IPS-20b (cell line): ENCODE measurements around the gene JARID2.

Source experiments
- H3K27ac ChIP-seq: one replicate; pipeline ENCODE4 v1.5.1; 2013; ENCODE audit warnings: low read length
- H3K27me3 ChIP-seq: 2 replicates; pipeline ENCODE4 v1.6.1; 2013; ENCODE audit warnings: mild to moderate bottlenecking, low read length, inconsistent platforms; ENCODE audit not compliant: insufficient read depth
- H3K36me3 ChIP-seq: 2 replicates; pipeline ENCODE4 v1.6.1; 2013; ENCODE audit warnings: low read depth, mild to moderate bottlenecking, inconsistent platforms, low read length, moderate library complexity; ENCODE audit not compliant: insufficient read depth
- H3K4me1 ChIP-seq: 2 replicates; pipeline ENCODE4 v1.6.1; 2013; ENCODE audit warnings: mild to moderate bottlenecking, control low read depth, inconsistent platforms, low read length, moderate library complexity; ENCODE audit not compliant: insufficient read depth
- H3K4me3 ChIP-seq: 2 replicates; pipeline ENCODE4 v1.5.1; 2013; ENCODE audit warnings: mild to moderate bottlenecking, low read length, inconsistent platforms
- H3K9ac ChIP-seq: 2 replicates; pipeline ENCODE4 v1.6.1; 2013; ENCODE audit warnings: low read depth, mild to moderate bottlenecking, inconsistent platforms, low read length, moderate library complexity
- H3K9me3 ChIP-seq: 2 replicates; pipeline ENCODE4 v1.6.1; 2013; ENCODE audit warnings: mild to moderate bottlenecking, low read depth, low read length, inconsistent platforms; ENCODE audit not compliant: insufficient read depth

The JARID2 gene

GRCh38 chr6:15257357-15258132, 11.7 kb downstream of the JARID2 start:
- Histone ChIP-seq H3K9ac (no peak overlapping the region), H3K36me3 (peaks cover 39% of the 10 kb centered on the region), H3K27me3 (no peaks in the 10 kb centered on the region), H3K27ac (no peak overlapping the region), H3K4me3 (no peak overlapping the region; the same call in 1 of the 2 replicates), H3K9me3 (no peaks in the 10 kb centered on the region), H3K4me1 (peaks cover 80% of the 10 kb centered on the region)

GRCh38 chr6:15259766-15260098, 13.9 kb downstream of the JARID2 start:
- Histone ChIP-seq H3K36me3 (peaks cover 25% of the 10 kb centered on the region), H3K4me1 (peaks cover 74% of the 10 kb centered on the region), H3K9me3 (no peaks in the 10 kb centered on the region), H3K4me3 (no peak overlapping the region), H3K9ac (no peak overlapping the region), H3K27me3 (no peaks in the 10 kb centered on the region), H3K27ac (no peak overlapping the region)

- H3K9ac ChIP-seq: no peak overlapping the region
- no peak overlapping the region for H3K27ac ChIP-seq
- H3K4me3 ChIP-seq: no peak overlapping the region
- peaks cover 73% of the 10 kb centered on the region for H3K4me1 ChIP-seq
- H3K9me3 ChIP-seq: no peaks in the 10 kb centered on the region
- H3K36me3 ChIP-seq: peaks cover 21% of the 10 kb centered on the region
- no peaks in the 10 kb centered on the region for H3K27me3 ChIP-seq
Measured at GRCh38 chr6:15260099-15260821, 14.4 kb downstream of the JARID2 start.

- Histone ChIP-seq H3K9me3 (no peaks in the 10 kb centered on the region), H3K4me1 (peaks cover 74% of the 10 kb centered on the region), H3K4me3 (peak overlapping the region; percentile 55), H3K27ac (no peak overlapping the region), H3K36me3 (0 out of 2 replicates have a peak, but pooled peaks cover 4% of the 10 kb centered on the region), H3K9ac (peak overlapping the region; percentile 12; the same call in 1 of the 2 replicates), H3K27me3 (no peaks in the 10 kb centered on the region)
Measured at GRCh38 chr6:15263780-15264374, 18.0 kb downstream of the JARID2 start.

- H3K4me3 ChIP-seq: peak overlapping the region; percentile 55
Measured at GRCh38 chr6:15264412-15264811, 18.5 kb downstream of the JARID2 start.

GRCh38 chr6:15264902-15265761, 19.3 kb downstream of the JARID2 start:
- Histone ChIP-seq H3K27ac (peak overlapping the region; percentile 8), H3K9ac (peak overlapping the region; percentile 17; the same call in 1 of the 2 replicates), H3K36me3 (0 out of 2 replicates have a peak, but pooled peaks cover 8% of the 10 kb centered on the region), H3K9me3 (no peaks in the 10 kb centered on the region), H3K4me3 (peak overlapping the region; percentile 55; the same call in 1 of the 2 replicates), H3K4me1 (peaks cover 75% of the 10 kb centered on the region), H3K27me3 (no peaks in the 10 kb centered on the region)

More at GRCh38 chr6:15264412-15264811, 18.5 kb downstream of the JARID2 start:
- Histone ChIP-seq H3K27me3 (no peaks in the 10 kb centered on the region), H3K27ac (no peak overlapping the region), H3K4me1 (peaks cover 74% of the 10 kb centered on the region), H3K9ac (peak overlapping the region; percentile 12; the same call in 1 of the 2 replicates), H3K9me3 (no peaks in the 10 kb centered on the region), H3K36me3 (0 out of 2 replicates have a peak, but pooled peaks cover 4% of the 10 kb centered on the region)

GRCh38 chr6:15265787-15266186, 19.9 kb downstream of the JARID2 start:
- H3K36me3 ChIP-seq: 0 out of 2 replicates have a peak, but pooled peaks cover 7% of the 10 kb centered on the region
- H3K9ac ChIP-seq: peak overlapping the region; percentile 17; the same call in 1 of the 2 replicates
- no peaks in the 10 kb centered on the region for H3K27me3 ChIP-seq
- H3K27ac ChIP-seq: peak overlapping the region; percentile 8
- H3K9me3 ChIP-seq: no peaks in the 10 kb centered on the region
- H3K4me3 ChIP-seq: peak overlapping the region; percentile 55; the same call in 1 of the 2 replicates
- peaks cover 73% of the 10 kb centered on the region for H3K4me1 ChIP-seq

- Histone ChIP-seq H3K27me3 (no peaks in the 10 kb centered on the region), H3K27ac (no peak overlapping the region), H3K9me3 (no peaks in the 10 kb centered on the region), H3K36me3 (0 out of 2 replicates have a peak, but pooled peaks cover 4% of the 10 kb centered on the region), H3K9ac (peak overlapping the region; percentile 21; the same call in 1 of the 2 replicates), H3K4me1 (peaks cover 70% of the 10 kb centered on the region), H3K4me3 (peak overlapping the region; percentile 55; the same call in 1 of the 2 replicates)
Measured at GRCh38 chr6:15266423-15266996, 20.6 kb downstream of the JARID2 start.

- Histone ChIP-seq H3K36me3 (0 out of 2 replicates have a peak, but pooled peaks cover 4% of the 10 kb centered on the region), H3K27ac (peak overlapping the region; percentile 7), H3K9me3 (no peaks in the 10 kb centered on the region), H3K4me3 (peak overlapping the region; percentile 55), H3K9ac (peak overlapping the region; percentile 21; the same call in 1 of the 2 replicates), H3K27me3 (no peaks in the 10 kb centered on the region), H3K4me1 (peaks cover 70% of the 10 kb centered on the region)
Measured at GRCh38 chr6:15267221-15267620, 21.4 kb downstream of the JARID2 start.

GRCh38 chr6:15268137-15268908, 22.5 kb downstream of the JARID2 start:
- Histone ChIP-seq H3K27ac (peak overlapping the region; percentile 52), H3K9ac (peak overlapping the region; percentile 67), H3K4me1 (peaks cover 63% of the 10 kb centered on the region), H3K9me3 (no peaks in the 10 kb centered on the region), H3K27me3 (no peaks in the 10 kb centered on the region), H3K36me3 (peaks cover 11% of the 10 kb centered on the region; the same call in 1 of the 2 replicates), H3K4me3 (peak overlapping the region; percentile 55)
